Eye (tissue), 1 donor: ENCODE results near the gene SPO11.

Source experiments
- DNase-seq: peaks from one replicate; pipeline ENCODE4 v3.0.0-alpha.2; 2015

Gene SPO11

GRCh38 chr20:57312138-57312537 lies 17.5 kb upstream of the SPO11 start:
- no peak for DNase-seq

- DNase-seq: no peak
These were observed 16.4 kb upstream of the SPO11 start for GRCh38 chr20:57313230-57313629.

- no peak for DNase-seq
These were observed 15.7 kb upstream of the SPO11 start for GRCh38 chr20:57313951-57314350.

- DNase-seq: no peak
These were observed 14.3 kb upstream of the SPO11 start for GRCh38 chr20:57315083-57315975.

- DNase-seq: no peak
These were observed 13.6 kb upstream of the SPO11 start for GRCh38 chr20:57315976-57316480.

GRCh38 chr20:57316795-57317201 lies 12.8 kb upstream of the SPO11 start:
- no peak for DNase-seq

- DNase-seq: no peak
These were observed 12.3 kb upstream of the SPO11 start for GRCh38 chr20:57317316-57317788.

GRCh38 chr20:57317789-57318371 lies 11.7 kb upstream of the SPO11 start:
- no peak for DNase-seq

- DNase-seq: no peak
These were observed 10.0 kb upstream of the SPO11 start for GRCh38 chr20:57319584-57319983.

- DNase-seq: no peak
These were observed 9.2 kb upstream of the SPO11 start for GRCh38 chr20:57320358-57320757.

- no peak for DNase-seq
These were observed 8.5 kb upstream of the SPO11 start for GRCh38 chr20:57321142-57321541.

- no peak for DNase-seq
These were observed 7.1 kb upstream of the SPO11 start for GRCh38 chr20:57322476-57322875.

- DNase-seq: peak; percentile 56
These were observed 6.6 kb upstream of the SPO11 start for GRCh38 chr20:57323034-57323433.

- DNase-seq: no peak
These were observed 3.8 kb upstream of the SPO11 start for GRCh38 chr20:57325632-57326356.

GRCh38 chr20:57326667-57327455 lies 2.7 kb upstream of the SPO11 start:
- peak; percentile 46 for DNase-seq

GRCh38 chr20:57327820-57328219 lies 1.8 kb upstream of the SPO11 start:
- no peak for DNase-seq

GRCh38 chr20:57330998-57331397 lies 1.4 kb downstream of the SPO11 start:
- no peak for DNase-seq

- DNase-seq: no peak
These were observed 2.8 kb downstream of the SPO11 start for GRCh38 chr20:57332105-57333089.

GRCh38 chr20:57335392-57335791 lies 5.8 kb downstream of the SPO11 start:
- DNase-seq: no peak

GRCh38 chr20:57341663-57342062 lies 12.1 kb downstream of the SPO11 start:
- DNase-seq: no peak

- no peak for DNase-seq
These were observed 13.2 kb downstream of the SPO11 start for GRCh38 chr20:57342829-57343228.
